SU-DHL-6 (cell line): ENCODE results near the gene KCTD6.

Experiments
- H2AFZ ChIP-seq: fragments of 200-600 bp; sonication (generic); 2 replicates; pipeline ENCODE4 v1.6.1; 2014; ENCODE audit warnings: low read depth, mild to moderate bottlenecking, moderate library complexity, mixed read lengths, antibody characterized with exemption, low read length; ENCODE audit not compliant: severe bottlenecking
- H3F3A ChIP-seq: fragments of 200-600 bp; shearing (Covaris generic); 2 replicates; pipeline ENCODE4 v1.6.0; 2016; ENCODE audit warnings: antibody characterized with exemption, mild to moderate bottlenecking; ENCODE audit not compliant: insufficient read depth
- H3K27ac ChIP-seq: fragments of 200-600 bp; sonication (generic); 2 replicates; pipeline ENCODE4 v1.5.1; 2016; ENCODE audit warnings: low read depth, mild to moderate bottlenecking, low read length, moderate library complexity, mixed read lengths
- H3K27me3 ChIP-seq: fragments of 200-600 bp; sonication (generic), shearing (Covaris generic); 2 replicates; pipeline ENCODE4 v1.6.0; 2014; ENCODE audit warnings: mild to moderate bottlenecking, low read length
- H3K36me3 ChIP-seq: fragments of 200-600 bp; sonication (generic); 2 replicates; pipeline ENCODE4 v1.6.1; 2014; ENCODE audit warnings: mild to moderate bottlenecking, low read length, mixed read lengths
- H3K4me2 ChIP-seq: fragments of 300-600, 200-600 bp; shearing (Covaris generic), sonication (generic); 2 replicates; pipeline ENCODE4 v1.6.0; 2014; ENCODE audit warnings: low read length, low read depth, mild to moderate bottlenecking; ENCODE audit not compliant: poor library complexity, severe bottlenecking
- H3K4me3 ChIP-seq: fragments of 200-600 bp; sonication (generic); 2 replicates; pipeline ENCODE4 v1.5.1; 2014; ENCODE audit warnings: antibody characterized with exemption, low read length, mild to moderate bottlenecking, mixed read lengths; ENCODE audit not compliant: insufficient read depth, poor library complexity, severe bottlenecking
- H3K79me2 ChIP-seq: fragments of 200-600 bp; sonication (generic); 2 replicates; pipeline ENCODE4 v1.6.1; 2014; ENCODE audit warnings: mild to moderate bottlenecking, low read length, moderate library complexity; ENCODE audit not compliant: insufficient read depth
- H3K9ac ChIP-seq: fragments of 200-600 bp; sonication (generic); 2 replicates; pipeline ENCODE4 v1.7.0; 2014; ENCODE audit warnings: mild to moderate bottlenecking, low read length
- H3K9me2 ChIP-seq: fragments of 200-600 bp; sonication (generic); replicated peaks from 2 replicates; pipeline ENCODE4 v1.6.1; 2014; ENCODE audit warnings: low read length; ENCODE audit not compliant: insufficient read depth
- H3K9me3 ChIP-seq: fragments of 200-600 bp; sonication (generic); 2 replicates; pipeline ENCODE4 v1.6.1; 2014; ENCODE audit warnings: low read length, mixed read lengths; ENCODE audit not compliant: insufficient read depth
- H4K20me1 ChIP-seq: fragments of 200-600 bp; sonication (generic); 2 replicates; pipeline ENCODE4 v1.6.1; 2014; ENCODE audit warnings: low read depth, mild to moderate bottlenecking, antibody characterized with exemption, low read length, moderate library complexity, mixed read lengths
- EZH2phosphoT487 ChIP-seq: fragments of 200-600 bp; sonication (generic), shearing (Covaris generic); conservative IDR thresholded peaks from 2 replicates; pipeline ENCODE4 v1.6.1; 2018; ENCODE audit warnings: mild to moderate bottlenecking, antibody characterized with exemption, low read length, moderate library complexity, mixed read lengths
- TF ChIP-seq, protein P1 (sequence below): fragments of 200-600 bp; sonication (generic); IDR thresholded peaks from one replicate; pipeline ENCODE4 v1.5.1; 2017; ENCODE audit warnings: antibody characterized with exemption, mild to moderate bottlenecking, low read length, moderate library complexity; ENCODE audit not compliant: insufficient read depth, poor library complexity, severe bottlenecking

The KCTD6 gene

GRCh38 chr3:58484722-58485069 lies 7.2 kb upstream of the KCTD6 start:
- no peaks in the 10 kb centered on the region for H3K9me3 ChIP-seq
- no peaks in the 10 kb centered on the region for H3K9me2 ChIP-seq
- no peaks in the 10 kb centered on the region for H3K36me3 ChIP-seq
- H3K4me3 ChIP-seq: no peak overlapping the region
- no peaks in the 10 kb centered on the region for H3K79me2 ChIP-seq
- no peak overlapping the region for H2AFZ ChIP-seq
- H3F3A ChIP-seq: 0 out of 2 replicates have a peak, but pooled peaks cover 3% of the 10 kb centered on the region
- H3K4me2 ChIP-seq: no peak overlapping the region
- no peaks in the 10 kb centered on the region; the same call in 1 of the 2 replicates for H3K27me3 ChIP-seq
- no peaks in the 10 kb centered on the region for H4K20me1 ChIP-seq
- H3K9ac ChIP-seq: no peak overlapping the region
- no peak overlapping the region for H3K27ac ChIP-seq
- no peak for TF ChIP-seq EZH2phosphoT487
- TF ChIP-seq, protein P1, sequence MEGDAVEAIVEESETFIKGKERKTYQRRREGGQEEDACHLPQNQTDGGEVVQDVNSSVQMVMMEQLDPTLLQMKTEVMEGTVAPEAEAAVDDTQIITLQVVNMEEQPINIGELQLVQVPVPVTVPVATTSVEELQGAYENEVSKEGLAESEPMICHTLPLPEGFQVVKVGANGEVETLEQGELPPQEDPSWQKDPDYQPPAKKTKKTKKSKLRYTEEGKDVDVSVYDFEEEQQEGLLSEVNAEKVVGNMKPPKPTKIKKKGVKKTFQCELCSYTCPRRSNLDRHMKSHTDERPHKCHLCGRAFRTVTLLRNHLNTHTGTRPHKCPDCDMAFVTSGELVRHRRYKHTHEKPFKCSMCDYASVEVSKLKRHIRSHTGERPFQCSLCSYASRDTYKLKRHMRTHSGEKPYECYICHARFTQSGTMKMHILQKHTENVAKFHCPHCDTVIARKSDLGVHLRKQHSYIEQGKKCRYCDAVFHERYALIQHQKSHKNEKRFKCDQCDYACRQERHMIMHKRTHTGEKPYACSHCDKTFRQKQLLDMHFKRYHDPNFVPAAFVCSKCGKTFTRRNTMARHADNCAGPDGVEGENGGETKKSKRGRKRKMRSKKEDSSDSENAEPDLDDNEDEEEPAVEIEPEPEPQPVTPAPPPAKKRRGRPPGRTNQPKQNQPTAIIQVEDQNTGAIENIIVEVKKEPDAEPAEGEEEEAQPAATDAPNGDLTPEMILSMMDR: no peak

GRCh38 chr3:58485801-58486435 lies 6.0 kb upstream of the KCTD6 start:
- Histone ChIP-seq H3K36me3 (no peaks in the 10 kb centered on the region), H3F3A (peaks cover 9% of the 10 kb centered on the region; the same call in 1 of the 2 replicates), H3K4me3 (no peak overlapping the region), H3K27ac (no peak overlapping the region), H2AFZ (no peak overlapping the region), H3K9me3 (no peaks in the 10 kb centered on the region), H3K9ac (no peak overlapping the region), H3K9me2 (no peaks in the 10 kb centered on the region), H4K20me1 (no peaks in the 10 kb centered on the region), H3K4me2 (no peak overlapping the region), H3K27me3 (no peaks in the 10 kb centered on the region; the same call in 1 of the 2 replicates), H3K79me2 (no peaks in the 10 kb centered on the region)
- TF ChIP-seq, protein P1: no peak
- TF ChIP-seq EZH2phosphoT487: no peak

DNA sequence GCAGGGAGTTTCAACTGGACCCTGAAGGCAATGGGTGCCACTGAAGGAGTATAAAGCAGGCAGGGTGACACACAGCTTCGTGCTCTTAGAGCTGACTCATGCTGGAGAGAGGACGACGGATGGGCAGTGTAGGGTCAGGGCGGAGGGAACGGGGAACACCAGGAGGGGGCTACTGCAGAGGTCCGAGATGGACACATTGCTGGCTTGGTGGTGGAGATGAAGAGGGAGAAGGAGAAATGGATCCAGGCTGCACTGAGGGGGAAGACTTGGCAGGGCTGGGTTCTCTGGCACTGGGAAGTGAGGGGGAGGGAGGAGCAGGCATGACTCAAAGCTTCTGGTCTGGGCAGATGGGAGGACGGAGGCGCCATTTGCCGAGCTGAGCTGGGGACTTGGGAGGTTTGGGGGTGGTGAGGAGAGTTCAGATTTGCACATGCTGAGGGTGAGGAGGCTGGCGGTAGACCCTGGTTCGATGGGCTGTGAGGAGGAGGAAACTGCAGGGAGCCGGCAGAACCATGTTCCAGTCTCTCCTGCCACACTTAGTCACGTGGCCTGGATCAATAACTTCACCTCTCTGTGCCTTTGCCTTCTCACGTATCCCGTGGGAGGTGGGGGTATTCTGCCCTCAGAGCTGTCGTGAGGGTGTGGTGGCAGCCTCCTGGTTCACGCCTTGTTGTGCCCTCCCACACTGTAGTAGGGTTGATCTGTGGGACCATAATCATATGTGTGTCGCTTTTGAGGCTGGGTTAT lies 4.6 kb upstream of the KCTD6 start:
- Histone ChIP-seq H4K20me1 (no peaks in the 10 kb centered on the region), H3K9ac (no peak overlapping the region), H3K27me3 (no peaks in the 10 kb centered on the region), H3K36me3 (no peaks in the 10 kb centered on the region), H3K9me3 (no peaks in the 10 kb centered on the region), H3K79me2 (no peaks in the 10 kb centered on the region), H2AFZ (no peak overlapping the region), H3K4me2 (no peak overlapping the region), H3K9me2 (no peaks in the 10 kb centered on the region), H3K4me3 (no peak overlapping the region), H3F3A (peaks cover 9% of the 10 kb centered on the region; the same call in 1 of the 2 replicates), H3K27ac (no peak overlapping the region)
- TF ChIP-seq EZH2phosphoT487: no peak
- TF ChIP-seq, protein P1: no peak
